HepG2 (cell line): ENCODE data around the gene ANKRD42. TPM values are rescaled to one million over a fixed set of nuclear protein-coding genes. Genes with fewer than 3 reads are reported as not detected.

Source experiments
- BRD4 ChIP-seq: sonication (generic); formaldehyde crosslinking; IDR thresholded peaks from 2 replicates; pipeline ENCODE4 v1.4.0; 2020; ENCODE audit warnings: missing genetic modification reagents
- ELF3 ChIP-seq: IDR thresholded peaks from 2 replicates; pipeline ENCODE4 v1.6.1; 2016; ENCODE audit warnings: missing genetic modification reagents, missing compliant biosample characterization
- HDAC1 ChIP-seq: sonication (generic); formaldehyde crosslinking; IDR thresholded peaks from 2 replicates; pipeline ENCODE4 v1.5.1; 2020; ENCODE audit warnings: mild to moderate bottlenecking, missing genetic modification reagents
- HOXD1 ChIP-seq: sonication (generic); formaldehyde crosslinking; IDR thresholded peaks from 2 replicates; pipeline ENCODE4 v1.5.0; 2020; ENCODE audit warnings: missing genetic modification reagents
- JARID2 ChIP-seq: sonication (generic); formaldehyde crosslinking; IDR thresholded peaks from 2 replicates; pipeline ENCODE4 v1.8.1; 2023; ENCODE audit warnings: missing genetic modification reagents, inconsistent platforms; ENCODE audit not compliant: insufficient replicate concordance
- MYNN ChIP-seq: sonication (generic); formaldehyde crosslinking; IDR thresholded peaks from 2 replicates; pipeline ENCODE4 v1.4.0; 2020; ENCODE audit warnings: mild to moderate bottlenecking, low read depth, missing genetic modification reagents
- NKX3-1 ChIP-seq: sonication (generic); formaldehyde crosslinking; IDR thresholded peaks from 2 replicates; pipeline ENCODE4 v1.5.0; 2020; ENCODE audit warnings: missing genetic modification reagents
- PHF20 ChIP-seq: sonication (generic); formaldehyde crosslinking; IDR thresholded peaks from 2 replicates; pipeline ENCODE4 v1.5.0; 2020; ENCODE audit warnings: mild to moderate bottlenecking, missing genetic modification reagents
- TOPORS ChIP-seq: sonication (generic); formaldehyde crosslinking; IDR thresholded peaks from 2 replicates; pipeline ENCODE4 v1.8.0; 2023; ENCODE audit warnings: mild to moderate bottlenecking, missing genetic modification reagents
- ZEB1 ChIP-seq: IDR thresholded peaks from 2 replicates; pipeline ENCODE4 v1.6.1; 2012; ENCODE audit warnings: mild to moderate bottlenecking, low read depth, inconsistent platforms; ENCODE audit not compliant: insufficient replicate concordance
- ZNF282 ChIP-seq: fragments of 450-650 bp; IDR thresholded peaks from 2 replicates; pipeline ENCODE4 v1.6.1; 2018; ENCODE audit not compliant: partially characterized antibody
- ZNF460 ChIP-seq: sonication (generic); formaldehyde crosslinking; IDR thresholded peaks from 2 replicates; pipeline ENCODE4 v1.5.1; 2020; ENCODE audit warnings: missing genetic modification reagents, mild to moderate bottlenecking, borderline replicate concordance
- ZNF780A ChIP-seq: sonication (generic); formaldehyde crosslinking; IDR thresholded peaks from 2 replicates; pipeline ENCODE4 v1.8.0; 2022; ENCODE audit warnings: mild to moderate bottlenecking, missing genetic modification reagents, moderate library complexity
- polyA plus RNA-seq, 8 experiments: library from polyadenylated mRNA; depleted of rRNA in 3 of 8; stranded (reverse) in 7 of 8; unstranded in 1 of 8; fragments of >200 nt; fragmentation: Illumina TruSeq in 4 of 8; extraction: Trizol in 4 of 8; gene quantifications; 2 replicates each; pipeline versions ENCODE4 v1.2.1 to v1.2.3, GENCODE V29; 2011 to 2016; ENCODE audit warnings: low read depth in 4 of 8, missing spikeins in 1 of 8, mixed read lengths in 1 of 8; ENCODE audit not compliant: insufficient read depth in 1 of 8
- total RNA-seq, 5 experiments: library from RNA; depleted of rRNA; stranded (reverse); fragments of >200 nt; fragmentation: Illumina TruSeq; extraction: Trizol; gene quantifications; 2 replicates each; pipeline ENCODE4 v1.2.3, GENCODE V29; 2016; ENCODE audit warnings: low read depth in 1 of 5
- TF ChIP-seq, protein P1 (sequence below): sonication (generic); formaldehyde crosslinking; IDR thresholded peaks from 2 replicates; pipeline ENCODE4 v1.5.1; 2020; ENCODE audit warnings: missing genetic modification reagents, mild to moderate bottlenecking, borderline replicate concordance
- TF ChIP-seq, protein P2 (sequence below): sonication (generic); formaldehyde crosslinking; IDR thresholded peaks from 2 replicates; pipeline ENCODE4 v1.5.0; 2020; ENCODE audit warnings: mild to moderate bottlenecking, missing genetic modification reagents
- TF ChIP-seq, protein P3 (sequence below): sonication (generic); formaldehyde crosslinking; IDR thresholded peaks from 2 replicates; pipeline ENCODE4 v1.5.0; 2020; ENCODE audit warnings: missing genetic modification reagents, mild to moderate bottlenecking, borderline replicate concordance

The ANKRD42 gene
- total and polyA plus RNA-seq, 2 of the 13 experiments (the other 11 are each of a cell fraction or from before 2014, with no cell fraction given), result 2.2 to 3.7 TPM

DNA sequence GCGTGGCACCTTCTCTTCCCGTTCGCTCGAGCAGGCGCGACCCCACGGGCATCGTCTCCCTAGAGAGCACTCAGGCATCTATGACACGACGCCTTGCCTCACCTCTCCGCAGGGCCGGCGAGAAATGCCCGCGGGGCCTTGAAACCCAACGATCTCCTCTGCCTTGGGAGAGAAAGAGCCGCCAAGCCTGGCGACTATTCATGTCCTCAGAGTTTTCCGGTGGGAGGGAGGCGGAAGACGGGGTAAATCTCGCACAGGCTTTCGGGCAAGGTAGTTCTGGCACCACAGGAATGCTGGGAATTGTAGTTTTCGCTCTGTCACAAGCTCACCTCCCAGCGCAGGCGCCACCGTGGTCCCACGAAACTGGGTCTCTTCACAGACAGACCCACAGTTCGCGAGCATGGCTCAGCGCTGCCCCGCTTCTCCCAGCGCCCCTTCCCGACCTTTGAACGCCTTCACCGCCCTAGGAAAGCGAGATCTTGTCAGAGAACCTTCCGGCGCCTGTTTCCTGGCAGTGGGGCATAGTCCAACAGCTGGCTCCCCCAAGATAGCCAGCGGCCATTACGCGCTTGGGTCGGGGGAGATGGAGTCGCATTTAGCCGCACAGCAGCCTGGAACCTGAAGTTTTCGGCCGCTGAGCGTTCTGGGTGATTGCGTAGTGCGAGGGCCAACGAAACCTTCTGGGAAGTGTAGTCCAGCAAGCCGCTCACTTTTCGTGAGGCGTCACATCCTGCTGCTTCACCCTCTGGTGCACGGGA is 92.4 kb downstream of the ANKRD42 start, which contains the start of gene CCDC90B (continued):
- TF ChIP-seq, protein P1, sequence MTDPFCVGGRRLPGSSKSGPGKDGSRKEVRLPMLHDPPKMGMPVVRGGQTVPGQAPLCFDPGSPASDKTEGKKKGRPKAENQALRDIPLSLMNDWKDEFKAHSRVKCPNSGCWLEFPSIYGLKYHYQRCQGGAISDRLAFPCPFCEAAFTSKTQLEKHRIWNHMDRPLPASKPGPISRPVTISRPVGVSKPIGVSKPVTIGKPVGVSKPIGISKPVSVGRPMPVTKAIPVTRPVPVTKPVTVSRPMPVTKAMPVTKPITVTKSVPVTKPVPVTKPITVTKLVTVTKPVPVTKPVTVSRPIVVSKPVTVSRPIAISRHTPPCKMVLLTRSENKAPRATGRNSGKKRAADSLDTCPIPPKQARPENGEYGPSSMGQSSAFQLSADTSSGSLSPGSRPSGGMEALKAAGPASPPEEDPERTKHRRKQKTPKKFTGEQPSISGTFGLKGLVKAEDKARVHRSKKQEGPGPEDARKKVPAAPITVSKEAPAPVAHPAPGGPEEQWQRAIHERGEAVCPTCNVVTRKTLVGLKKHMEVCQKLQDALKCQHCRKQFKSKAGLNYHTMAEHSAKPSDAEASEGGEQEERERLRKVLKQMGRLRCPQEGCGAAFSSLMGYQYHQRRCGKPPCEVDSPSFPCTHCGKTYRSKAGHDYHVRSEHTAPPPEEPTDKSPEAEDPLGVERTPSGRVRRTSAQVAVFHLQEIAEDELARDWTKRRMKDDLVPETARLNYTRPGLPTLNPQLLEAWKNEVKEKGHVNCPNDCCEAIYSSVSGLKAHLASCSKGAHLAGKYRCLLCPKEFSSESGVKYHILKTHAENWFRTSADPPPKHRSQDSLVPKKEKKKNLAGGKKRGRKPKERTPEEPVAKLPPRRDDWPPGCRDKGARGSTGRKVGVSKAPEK, result peak; percentile 74; the same call in 1 of the 2 replicates
- TF ChIP-seq, protein P2, sequence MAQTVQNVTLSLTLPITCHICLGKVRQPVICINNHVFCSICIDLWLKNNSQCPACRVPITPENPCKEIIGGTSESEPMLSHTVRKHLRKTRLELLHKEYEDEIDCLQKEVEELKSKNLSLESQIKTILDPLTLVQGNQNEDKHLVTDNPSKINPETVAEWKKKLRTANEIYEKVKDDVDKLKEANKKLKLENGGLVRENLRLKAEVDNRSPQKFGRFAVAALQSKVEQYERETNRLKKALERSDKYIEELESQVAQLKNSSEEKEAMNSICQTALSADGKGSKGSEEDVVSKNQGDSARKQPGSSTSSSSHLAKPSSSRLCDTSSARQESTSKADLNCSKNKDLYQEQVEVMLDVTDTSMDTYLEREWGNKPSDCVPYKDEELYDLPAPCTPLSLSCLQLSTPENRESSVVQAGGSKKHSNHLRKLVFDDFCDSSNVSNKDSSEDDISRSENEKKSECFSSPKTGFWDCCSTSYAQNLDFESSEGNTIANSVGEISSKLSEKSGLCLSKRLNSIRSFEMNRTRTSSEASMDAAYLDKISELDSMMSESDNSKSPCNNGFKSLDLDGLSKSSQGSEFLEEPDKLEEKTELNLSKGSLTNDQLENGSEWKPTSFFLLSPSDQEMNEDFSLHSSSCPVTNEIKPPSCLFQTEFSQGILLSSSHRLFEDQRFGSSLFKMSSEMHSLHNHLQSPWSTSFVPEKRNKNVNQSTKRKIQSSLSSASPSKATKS (CRISPR knock-in tag), result no peak
- TF ChIP-seq ZNF460 (CRISPR knock-in tag) (no peak; the same call in 1 of the 2 replicates), ZNF282 (no peak), NKX3-1 (CRISPR knock-in tag) (peak; percentile 82), ELF3 (peak; percentile 82), ZEB1 (no peak), PHF20 (peak; percentile 80), MYNN (CRISPR knock-in tag) (0 out of 2 replicates have a peak, but pooled peaks have one; percentile 34), ZNF780A (CRISPR knock-in tag) (no peak), JARID2 (no peak), TOPORS (CRISPR knock-in tag) (0 out of 2 replicates have a peak, but pooled peaks have one; percentile 79), HOXD1 (CRISPR knock-in tag) (peak; percentile 33), BRD4 (CRISPR knock-in tag) (peak; percentile 56; the same call in 1 of the 2 replicates), HDAC1 (CRISPR knock-in tag) (peak; percentile 79)
- TF ChIP-seq, protein P3, sequence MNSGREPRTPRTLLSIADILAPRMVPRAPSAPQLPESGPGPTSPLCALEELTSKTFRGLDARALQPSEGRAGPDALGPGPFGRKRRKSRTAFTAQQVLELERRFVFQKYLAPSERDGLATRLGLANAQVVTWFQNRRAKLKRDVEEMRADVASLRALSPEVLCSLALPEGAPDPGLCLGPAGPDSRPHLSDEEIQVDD (CRISPR knock-in tag), result 0 out of 2 replicates have a peak, but pooled peaks have one; percentile 33
